ENCODE data around the gene SLC27A5. TPM values are rescaled to one million over a fixed set of nuclear protein-coding genes. Genes with fewer than 3 reads are reported as not detected.
A peak's percentile ranks its signal among the peaks of the same experiment; 100 is the strongest.
"Not testable (repeated sequence)": the region's sequence is repeated elsewhere in the genome, so short reads cannot be mapped to it uniquely, and the experiment has no call there.

The SLC27A5 gene
- total and polyA plus RNA-seq, 11 donors = 1.8 to 9.1 (median 3.7) TPM

- ATAC-seq = peak in 3 of 4 donors; percentile 1 to 2 (median 1)
- H3K4me3 ChIP-seq = peak overlapping the region in 11 of 12 donors; percentile 3 to 79 (median 64)
- TF ChIP-seq CTCF (IDR thresholded peaks at IDR 0.05) (no peak), POLR2A (IDR thresholded peaks at IDR 0.05) (no peak)
- intact Hi-C loops (cut with DNase I) = loop anchor here in 2 of 10 donors (1.0 kb wide), 1 partner anchor 22 kb away; the partner anchor contains the start of gene ZNF446 (in 2 of the 2)
- H3K9me3 ChIP-seq = no peaks in the 10 kb centered on the region
- H3K27me3 ChIP-seq = no peaks in the 10 kb centered on the region
- H3K36me3 ChIP-seq = no peaks in the 10 kb centered on the region
- peak in 1 of 5 donors; percentile 47 for DNase-seq
- WGBS, 4 donors = 52 to 66% (median 63%) methylated on average over 15 to 22 of the region's 22 CpGs
- peak overlapping the region in 8 of 12 donors; percentile 17 to 85 (median 69) for H3K27ac ChIP-seq
- peaks cover 0 to 27% (median 22%) of the 10 kb centered on the region in 12 donors for H3K4me1 ChIP-seq
Observed at GRCh38 chr19:58498316-58499020, 13.3 kb downstream of the SLC27A5 start.

GRCh38 chr19:58497634-58498170, 14.1 kb downstream of the SLC27A5 start:
- Histone ChIP-seq H3K9me3 (no peaks in the 10 kb centered on the region), H3K27me3 (no peaks in the 10 kb centered on the region), H3K4me1 (peaks cover 0 to 27% (median 22%) of the 10 kb centered on the region in 12 donors), H3K36me3 (no peaks in the 10 kb centered on the region), H3K4me3 (no peak overlapping the region), H3K27ac (no peak overlapping the region)
- intact Hi-C loops (cut with DNase I) = no loop called here
- no peak for ATAC-seq
- TF ChIP-seq POLR2A (IDR thresholded peaks at IDR 0.05) (no peak), CTCF (IDR thresholded peaks at IDR 0.05) (no peak)
- WGBS, 4 donors = 84 to 90% (median 85%) methylated on average over 8 of the region's 8 CpGs
- DNase-seq = no peak

- TF ChIP-seq POLR2A (IDR thresholded peaks at IDR 0.05) (no peak), CTCF (IDR thresholded peaks at IDR 0.05) (no peak)
- intact Hi-C loops (cut with DNase I) = no loop called here
- no peak for ATAC-seq
Observed at GRCh38 chr19:58492265-58492664, 19.5 kb downstream of the SLC27A5 start.

DNA sequence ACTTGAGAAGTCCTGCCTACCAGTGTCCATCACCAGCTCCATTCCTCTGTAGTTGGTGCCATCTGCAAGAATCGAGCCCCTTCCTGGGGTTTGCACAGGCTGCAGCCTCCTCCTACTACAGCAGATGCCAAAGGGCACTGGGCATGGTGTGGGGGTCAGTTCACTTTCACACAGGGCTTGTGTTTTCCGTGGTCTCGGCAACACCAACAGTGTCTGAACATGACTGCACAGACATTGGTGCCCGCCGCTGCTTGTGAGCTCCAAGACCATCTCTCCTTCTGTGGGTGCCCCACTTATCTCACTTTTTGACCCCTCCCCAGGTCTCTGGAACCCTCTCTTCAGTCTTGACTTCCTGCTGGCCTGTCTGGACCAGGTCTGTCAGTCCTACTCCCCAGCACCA, 20.4 kb downstream of the SLC27A5 start:
- no peaks in the 10 kb centered on the region for H3K27me3 ChIP-seq
- 86 to 90% (median 89%) methylated on average over 5 of the region's 5 CpGs for WGBS, 4 donors
- TF ChIP-seq POLR2A (IDR thresholded peaks at IDR 0.05) (no peak), CTCF (IDR thresholded peaks at IDR 0.05) (no peak)
- H3K4me3 ChIP-seq = no peak overlapping the region
- H3K27ac ChIP-seq = no peak overlapping the region
- intact Hi-C loops (cut with DNase I) = no loop called here
- no peaks in the 10 kb centered on the region for H3K4me1 ChIP-seq
- H3K36me3 ChIP-seq = no peaks in the 10 kb centered on the region
- ATAC-seq (no peak), DNase-seq (no peak)
- H3K9me3 ChIP-seq = no peaks in the 10 kb centered on the region

More at GRCh38 chr19:58492265-58492664, 19.5 kb downstream of the SLC27A5 start:
- Histone ChIP-seq H3K27me3 (no peaks in the 10 kb centered on the region), H3K9me3 (no peaks in the 10 kb centered on the region), H3K36me3 (no peaks in the 10 kb centered on the region), H3K27ac (no peak overlapping the region), H3K4me1 (no peaks in the 10 kb centered on the region), H3K4me3 (no peak overlapping the region)
- no peak for DNase-seq
- 90 to 93% (median 91%) methylated on average over 14 of the region's 14 CpGs for WGBS, 4 donors

DNA sequence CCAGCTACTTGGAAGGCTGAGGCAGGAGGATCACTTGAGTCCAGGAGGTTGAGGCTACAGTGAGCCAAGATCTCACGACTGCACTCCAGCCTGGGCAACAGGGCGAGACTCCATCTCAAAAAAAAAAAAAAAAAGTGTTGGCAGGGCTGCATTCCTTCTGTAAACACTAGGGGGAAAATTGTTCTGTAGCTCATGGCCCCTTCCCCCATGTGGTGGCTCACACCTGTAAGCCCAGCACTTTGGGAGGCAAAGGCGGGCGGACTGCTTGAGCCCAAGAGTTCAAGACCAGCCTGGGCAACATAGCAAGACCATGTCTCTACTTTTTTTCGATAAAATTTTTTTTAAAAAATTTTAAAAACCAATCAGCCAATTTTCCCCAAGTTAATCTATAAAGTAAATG, 27.4 kb downstream of the SLC27A5 start:
- H3K27ac ChIP-seq; intact Hi-C loops (cut with DNase I); ATAC-seq; H3K9me3 ChIP-seq; H3K4me3 ChIP-seq; H3K27me3 ChIP-seq; H3K4me1 ChIP-seq; DNase-seq: not testable (repeated sequence)
- WGBS, 4 donors = 90 to 93% (median 93%) methylated on average over 5 of the region's 5 CpGs
- peaks cover 0 to 21% (median 8%) of the 10 kb centered on the region in 9 donors for H3K36me3 ChIP-seq

Data from heart left ventricle (tissue), 16 donors.